ENCODE data around the gene TMEM50B.
"Not testable (repeated sequence)": the region's sequence is repeated elsewhere in the genome, so short reads cannot be mapped to it uniquely, and the experiment has no call there.

TMEM50B gene

DNA sequence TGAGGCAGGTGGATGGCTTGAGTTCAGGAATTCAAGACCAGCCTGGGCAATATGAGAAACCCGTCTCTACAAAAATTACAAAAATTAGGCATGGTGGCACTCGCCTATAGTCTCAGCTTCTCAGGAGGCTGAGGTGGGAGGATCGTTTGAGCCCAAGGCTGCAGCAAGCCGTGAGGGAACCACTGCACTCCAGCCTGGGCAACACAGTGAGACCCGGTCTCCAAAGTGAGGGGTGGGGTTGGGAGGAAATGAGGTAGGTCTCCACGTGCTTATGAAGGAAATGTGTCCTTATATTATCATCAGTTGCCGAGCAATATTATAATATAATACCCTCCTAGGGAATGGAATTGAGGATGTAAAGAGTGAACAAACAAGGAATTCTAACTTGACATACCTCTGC is 2.7 kb downstream of the TMEM50B start:
- no peak for DNase-seq

- DNase-seq: no peak
Observed at GRCh38 chr21:33473344-33473743, 6.4 kb downstream of the TMEM50B start.

- no peak for DNase-seq
Observed at GRCh38 chr21:33470701-33471100, 9.1 kb downstream of the TMEM50B start.

DNA sequence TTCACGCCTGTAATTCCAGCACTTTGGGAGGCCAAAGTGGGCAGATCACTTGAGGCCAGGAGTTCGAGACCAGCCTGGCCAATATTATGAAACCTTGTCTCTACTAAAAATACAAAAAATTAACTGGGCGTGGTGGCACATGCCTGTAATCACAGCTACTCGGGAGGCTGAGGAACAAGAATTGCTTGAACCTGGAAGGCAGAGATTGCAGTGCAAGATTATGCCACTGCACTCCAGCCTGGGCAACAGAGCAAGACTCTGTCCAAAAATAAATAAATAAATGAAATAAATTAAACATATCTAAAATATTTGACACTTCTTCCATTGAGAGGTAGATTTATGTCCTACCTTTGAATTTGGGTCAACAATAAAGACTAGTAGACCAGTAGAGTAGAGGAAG is 10.6 kb downstream of the TMEM50B start:
- DNase-seq: not testable (repeated sequence)

DNA sequence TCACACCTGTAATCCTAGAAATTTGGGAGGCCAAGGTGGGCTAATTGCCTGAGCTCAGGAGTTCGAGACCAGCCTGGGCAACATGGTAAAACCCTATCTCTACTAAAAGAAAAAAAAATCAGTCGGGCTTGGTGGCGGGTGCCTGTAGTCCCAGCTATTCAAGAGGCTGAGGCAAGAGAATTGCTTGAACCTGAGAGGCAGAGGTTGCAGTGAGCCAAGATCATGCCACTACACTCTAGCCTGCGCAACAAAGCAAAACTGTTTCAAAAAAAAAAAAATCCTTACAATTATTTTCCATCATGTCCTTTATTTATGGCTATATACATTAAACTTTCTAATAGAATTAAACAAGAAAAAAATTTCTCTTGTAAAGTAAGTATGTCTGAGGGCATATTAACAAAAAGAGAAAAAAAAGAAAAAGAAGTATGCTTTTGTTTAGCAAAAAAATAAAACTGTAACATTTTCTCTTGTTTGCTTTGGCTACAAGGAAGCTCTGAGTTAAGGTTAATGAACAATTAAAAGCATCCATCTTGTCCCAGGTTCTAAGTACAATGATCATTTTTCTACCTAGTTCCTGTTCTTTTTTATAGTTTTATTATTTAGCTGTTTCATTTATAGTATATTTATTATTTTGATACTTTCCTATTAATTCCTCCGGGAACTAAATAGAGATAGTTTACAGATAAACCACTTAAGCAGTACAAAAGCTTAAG is 18.1 kb downstream of the TMEM50B start:
- DNase-seq: no peak

DNA sequence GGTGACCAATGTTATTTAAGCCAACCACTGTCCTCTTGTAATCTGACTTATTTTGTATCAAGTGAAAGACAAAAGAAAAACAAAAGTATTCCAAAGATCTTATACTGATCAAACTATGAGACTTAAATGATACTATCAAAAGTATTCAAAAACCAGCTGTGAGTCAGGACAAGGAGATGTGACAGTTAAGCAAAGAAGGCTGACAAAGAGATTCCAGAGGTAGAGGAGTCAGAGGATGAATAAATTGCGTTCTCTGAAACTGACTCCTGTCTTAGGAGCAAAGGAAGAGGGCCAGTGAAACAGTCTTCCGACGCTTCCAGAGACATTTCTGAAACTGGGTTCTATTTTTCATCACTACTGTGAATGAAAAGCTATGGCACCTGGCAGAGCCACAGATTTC is 20.9 kb downstream of the TMEM50B start:
- no peak for DNase-seq

DNA sequence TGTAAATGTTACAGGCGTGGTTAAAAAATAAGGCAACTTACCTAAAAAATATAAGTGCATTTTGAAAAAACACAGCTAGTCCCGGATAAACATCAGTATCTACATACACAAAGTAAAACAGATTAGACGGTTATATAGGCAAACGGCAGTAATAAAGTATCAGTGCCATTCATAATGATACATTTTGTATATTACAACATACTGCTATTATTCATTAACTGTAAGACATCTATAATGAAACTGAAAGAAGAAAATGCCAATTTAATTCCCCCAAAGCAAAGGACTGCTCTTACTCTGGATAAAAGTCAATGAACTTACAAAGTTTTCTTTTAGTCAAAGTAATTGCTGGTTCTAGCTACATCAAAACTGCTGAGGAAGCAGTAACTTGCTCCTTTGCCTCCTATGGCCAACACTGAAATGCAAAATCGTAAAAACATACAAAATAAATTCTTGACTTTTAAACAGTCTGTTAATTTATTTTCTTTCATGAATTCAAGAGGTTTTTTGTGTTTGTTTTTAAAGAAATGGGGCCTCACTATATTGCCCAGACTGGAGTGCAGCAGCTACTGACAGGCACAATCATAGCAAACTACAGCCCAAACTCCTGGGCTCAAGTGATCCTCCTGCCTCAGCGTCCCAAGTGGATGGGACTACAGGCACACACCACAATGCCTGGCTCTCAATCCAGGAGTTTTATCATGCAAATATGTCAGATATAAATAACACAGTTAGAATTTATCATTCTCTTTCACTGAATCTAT is 23.9 kb downstream of the TMEM50B start:
- DNase-seq: no peak

DNA sequence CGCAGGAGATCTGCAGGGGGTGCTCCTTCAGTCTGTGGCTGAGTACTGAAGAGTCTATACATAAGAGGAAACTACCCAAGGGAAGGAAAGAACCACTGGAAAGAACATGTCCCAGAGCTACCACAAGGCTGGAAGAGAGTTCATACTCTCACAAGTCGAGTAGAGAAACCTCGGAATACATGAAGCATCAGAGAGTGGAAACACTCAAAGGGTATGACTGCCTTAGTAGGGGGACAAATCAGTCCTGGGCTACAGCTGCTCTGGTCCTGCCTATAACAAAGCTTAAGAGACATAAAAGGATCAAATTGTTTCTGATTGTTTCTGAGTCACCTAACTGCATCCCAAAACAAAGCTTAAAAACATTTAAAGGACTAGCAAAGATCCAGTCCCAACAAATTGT is 27.4 kb downstream of the TMEM50B start:
- no peak for DNase-seq

GRCh38 chr21:33451634-33452071 is 28.1 kb downstream of the TMEM50B start:
- DNase-seq: no peak

DNA sequence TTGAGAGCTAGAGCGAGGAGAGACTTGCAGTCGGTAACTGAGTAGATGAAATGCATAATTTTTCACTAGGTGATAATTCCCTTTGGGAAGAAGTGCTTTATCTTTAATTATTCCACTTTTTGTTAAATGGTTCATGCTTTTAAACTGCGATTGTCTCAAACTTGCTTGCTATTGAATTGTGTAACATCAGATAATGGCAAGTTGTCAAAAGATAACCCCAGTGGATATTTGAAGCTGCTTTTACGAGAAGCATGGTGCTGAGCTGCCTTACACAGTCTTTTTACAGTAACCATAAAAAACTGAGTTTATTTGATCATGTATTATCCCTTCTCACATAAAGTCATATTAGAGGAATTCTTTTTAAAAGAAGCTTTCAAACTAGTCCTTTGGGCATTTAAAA is 30.2 kb downstream of the TMEM50B start:
- DNase-seq: no peak

GRCh38 chr21:33446620-33447019 is 33.2 kb downstream of the TMEM50B start:
- not testable (repeated sequence) for DNase-seq

DNA sequence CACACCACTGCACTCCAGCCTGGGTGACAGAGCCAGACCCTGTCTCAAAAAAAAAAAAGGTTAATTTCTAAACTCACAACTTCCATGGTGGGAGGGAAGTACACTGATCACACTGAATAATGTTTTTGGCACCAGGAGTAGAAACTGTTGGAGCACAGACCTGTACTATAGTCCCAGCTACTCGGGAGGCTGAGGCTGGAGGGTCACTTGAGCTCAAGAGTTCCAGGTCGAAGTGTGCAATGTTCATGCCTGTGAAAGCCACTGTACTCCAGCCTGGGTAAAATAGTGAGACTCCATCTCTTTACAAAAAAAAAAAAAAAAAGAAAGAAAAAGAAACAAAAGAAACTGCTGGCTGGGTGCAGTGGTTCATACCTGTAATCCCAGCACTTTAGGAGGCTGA is 35.3 kb downstream of the TMEM50B start:
- no peak for DNase-seq

DNA sequence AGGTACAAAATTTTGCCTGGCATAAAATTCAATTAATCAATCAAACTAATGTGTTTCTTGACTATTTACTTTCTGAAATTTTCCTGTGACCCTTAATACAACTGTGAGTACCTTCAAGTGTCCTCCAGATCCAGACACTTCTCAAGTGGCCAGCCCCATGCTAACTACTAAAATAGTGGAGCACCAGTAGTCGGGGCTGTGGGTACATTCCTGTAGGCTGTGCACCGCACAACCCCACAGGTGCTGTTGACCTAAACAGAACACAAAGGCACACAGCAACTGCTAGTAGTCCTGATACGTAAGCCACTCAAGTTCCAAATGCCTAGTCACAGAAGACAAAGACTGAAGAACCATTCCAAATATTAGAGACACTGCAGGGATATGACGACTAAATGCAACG is 36.6 kb downstream of the TMEM50B start:
- DNase-seq: no peak

DNA sequence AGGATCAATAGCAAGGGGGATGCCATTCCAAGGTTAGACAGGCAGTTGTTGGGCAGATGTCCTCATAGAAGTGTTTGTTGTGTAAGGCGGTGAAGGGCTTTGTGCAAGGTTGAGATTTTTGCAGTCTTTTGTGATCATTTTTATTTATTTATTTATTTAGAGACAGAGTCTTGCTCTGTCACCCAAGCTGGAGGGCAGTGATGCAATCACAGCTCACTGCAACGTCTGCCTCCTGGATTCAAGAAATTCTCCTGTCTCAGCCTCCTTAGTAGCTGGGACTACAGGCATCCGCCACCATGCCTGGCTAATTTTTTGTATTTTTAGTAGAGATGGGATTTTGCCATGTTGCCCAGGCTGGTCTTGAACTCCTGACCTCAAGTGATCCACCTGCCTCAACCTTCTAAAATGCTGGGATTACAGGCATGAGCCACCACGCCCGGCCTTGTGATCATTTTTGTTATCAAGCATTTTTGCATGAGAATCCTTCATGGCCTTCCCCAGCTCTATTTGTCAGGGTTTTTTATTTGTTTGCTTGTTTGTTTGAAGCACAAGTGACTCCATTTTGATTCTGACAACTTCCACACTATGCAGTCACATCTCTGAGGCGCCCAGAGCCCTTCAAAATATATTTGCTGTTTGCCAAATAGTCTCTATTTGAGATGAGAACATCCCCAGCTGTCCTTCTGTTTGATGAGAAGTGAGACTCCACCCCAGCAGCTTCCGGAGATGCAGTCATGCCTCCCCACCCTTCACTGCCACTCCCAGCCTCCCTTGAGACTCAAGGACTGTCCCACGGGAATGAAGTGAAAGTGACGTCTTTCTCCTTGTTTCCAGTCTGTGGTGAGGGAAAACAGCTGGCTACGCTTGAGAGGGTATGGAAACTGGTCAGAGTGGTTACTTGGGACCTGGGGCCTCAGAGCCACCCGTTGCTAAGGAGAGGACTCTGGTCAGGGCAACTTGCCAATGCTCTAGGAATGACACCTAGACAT is 38.0 kb downstream of the TMEM50B start:
- DNase-seq: peak; percentile 13

GRCh38 chr21:33437140-33437539 is 42.6 kb downstream of the TMEM50B start:
- no peak for DNase-seq

- peak; percentile 99 for DNase-seq
Observed at GRCh38 chr21:33434770-33435360, 44.9 kb downstream of the TMEM50B start.

DNA sequence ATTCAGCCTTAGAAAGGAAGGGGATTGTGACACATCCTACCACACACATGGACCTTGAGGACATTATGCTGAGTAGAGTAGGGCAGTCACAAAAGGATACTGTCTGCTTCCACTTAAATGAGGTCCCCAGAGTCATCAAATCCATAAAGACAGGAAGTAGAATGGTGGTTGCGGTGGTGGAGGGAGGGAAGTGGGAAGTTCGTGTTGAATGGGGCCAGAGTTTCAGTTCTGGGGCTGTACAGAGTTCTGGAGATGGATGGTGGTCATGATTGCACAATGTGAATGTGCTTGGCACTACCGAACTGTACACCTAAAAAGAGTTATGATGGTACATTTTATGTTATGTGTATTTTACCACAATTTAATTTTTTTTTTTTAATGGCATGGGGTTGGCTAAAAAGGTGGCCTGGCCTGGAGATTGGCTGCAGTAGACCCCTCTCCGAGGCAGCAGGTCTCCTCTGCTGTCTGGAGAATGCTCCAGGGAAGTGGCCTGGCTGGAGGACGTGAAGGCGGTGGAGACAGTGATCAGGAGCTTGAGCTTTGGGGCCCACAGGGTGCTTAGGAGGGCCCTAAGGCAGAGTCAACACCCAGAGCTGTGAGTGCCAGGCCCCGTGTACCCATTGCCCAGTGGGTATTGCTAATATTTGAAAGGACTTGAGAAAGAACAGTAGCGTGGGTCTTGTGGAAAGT is 46.2 kb downstream of the TMEM50B start:
- peak; percentile 99 for DNase-seq

DNA sequence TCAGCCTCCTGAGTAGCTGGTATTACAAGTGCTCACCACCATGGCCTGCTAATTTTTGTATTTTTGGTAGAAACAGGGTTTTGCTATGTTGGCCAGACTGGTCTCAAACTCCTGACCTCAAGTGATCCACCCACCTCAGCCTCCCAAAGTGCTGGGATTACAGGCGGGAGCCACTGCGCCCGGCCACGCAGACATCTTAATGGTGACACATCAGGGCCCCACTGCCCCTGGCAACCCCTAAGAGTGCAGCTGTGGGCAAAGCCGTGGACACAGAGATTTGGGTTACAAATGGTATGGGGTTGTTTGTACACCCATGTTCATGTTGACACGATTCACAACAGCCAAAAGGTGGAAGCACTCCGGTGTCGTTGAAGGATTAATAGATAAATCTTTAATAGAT is 46.8 kb downstream of the TMEM50B start:
- DNase-seq: no peak

DNA sequence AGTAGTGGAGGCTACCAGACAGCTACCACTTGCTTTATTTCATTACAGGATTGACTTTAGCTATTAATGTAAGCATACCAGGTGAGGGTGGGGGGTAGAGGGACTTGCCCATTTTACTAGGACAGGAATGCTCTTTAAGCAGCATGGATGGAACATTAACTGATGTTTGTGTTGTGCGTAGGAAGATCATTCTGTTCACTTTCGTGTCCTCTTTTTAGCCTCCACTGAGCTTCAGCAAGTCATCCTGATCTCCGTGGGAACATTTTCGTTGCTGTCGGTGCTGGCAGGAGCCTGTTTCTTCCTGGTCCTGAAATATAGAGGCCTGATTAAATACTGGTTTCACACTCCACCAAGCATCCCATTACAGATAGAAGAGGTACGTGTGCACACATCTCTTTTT is 47.3 kb downstream of the TMEM50B start:
- no peak for DNase-seq

- DNase-seq: no peak
Observed at GRCh38 chr21:33430858-33431257, 48.9 kb downstream of the TMEM50B start.

DNA sequence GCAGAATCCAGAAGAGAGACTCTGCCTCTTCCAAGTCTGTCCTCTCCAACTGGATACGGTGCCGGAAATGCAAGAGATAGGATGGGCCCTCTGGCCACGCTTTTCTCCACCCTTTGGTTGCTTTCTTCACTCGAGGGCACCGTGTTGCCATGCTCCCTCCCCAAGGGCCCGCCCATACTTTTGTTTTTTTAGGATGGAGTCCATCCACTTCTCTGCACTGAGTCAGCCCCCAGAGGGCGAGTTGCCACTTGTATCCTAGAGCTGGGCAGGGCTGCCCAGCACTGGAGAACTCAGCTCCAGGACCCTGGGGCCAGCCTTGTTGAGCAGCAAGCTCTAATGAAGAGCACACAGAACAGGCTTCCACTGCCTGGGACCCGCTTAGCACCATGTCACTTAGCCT is 51.1 kb downstream of the TMEM50B start:
- no peak for DNase-seq

GRCh38 chr21:33427051-33427450 is 52.7 kb downstream of the TMEM50B start:
- DNase-seq: no peak

All from MV-4-11 (cell line).